Activated T-helper 17 cell treated with anti-CD3 and anti-CD28 coated beads, Interleukin-2, amount 50 U/mL, for 72 hours (primary cell): ENCODE data around the gene ABCA3. TPM values are rescaled to one million over a fixed set of nuclear protein-coding genes. Genes with fewer than 3 reads are reported as not detected.

Experiments
- ATAC-seq: fragments of 150-1000 bp; cut with Tn5 transposase; replicated peaks from 2 replicates; pipeline ENCODE4 v1.10.0; 2021; ENCODE audit warnings: mild to moderate bottlenecking, moderate library complexity
- H3K27ac Mint-ChIP-seq: one replicate; pipeline ENCODE4 v1.8.0; 2022; ENCODE audit warnings: mixed read lengths
- H3K27me3 Mint-ChIP-seq: one replicate; pipeline ENCODE4 v1.8.0; 2022; ENCODE audit warnings: mixed read lengths
- H3K36me3 Mint-ChIP-seq: one replicate; pipeline ENCODE4 v1.8.0; 2022; ENCODE audit warnings: low read depth, mild to moderate bottlenecking, mixed read lengths
- H3K4me1 Mint-ChIP-seq: one replicate; pipeline ENCODE4 v1.8.0; 2022; ENCODE audit warnings: mixed read lengths
- H3K4me3 Mint-ChIP-seq: one replicate; pipeline ENCODE4 v1.8.0; 2022; ENCODE audit warnings: mild to moderate bottlenecking, mixed read lengths
- H3K9me3 Mint-ChIP-seq: one replicate; pipeline ENCODE4 v1.8.0; 2022; ENCODE audit warnings: mixed read lengths
- total RNA-seq, 2 donors: library from RNA; stranded (reverse); gene quantifications; one replicate each; pipeline ENCODE4 v1.2.3, GENCODE V29; 2022

Gene ABCA3
- total RNA-seq, 2 donors from 2014 or later, result 4.7 to 5.2 TPM

- no peak for ATAC-seq
- H3K4me3 Mint-ChIP-seq, result no peak overlapping the region
- H3K4me1 Mint-ChIP-seq, result no peaks in the 10 kb centered on the region
- H3K9me3 Mint-ChIP-seq, result no peaks in the 10 kb centered on the region
- H3K27ac Mint-ChIP-seq, result no peak overlapping the region
- H3K36me3 Mint-ChIP-seq, result no peaks in the 10 kb centered on the region
- H3K27me3 Mint-ChIP-seq, result no peaks in the 10 kb centered on the region
These were observed 32.2 kb downstream of the ABCA3 start for GRCh38 chr16:2308089-2308962.

- no peak overlapping the region for H3K4me3 Mint-ChIP-seq
- H3K36me3 Mint-ChIP-seq, result no peaks in the 10 kb centered on the region
- ATAC-seq, result no peak
- no peaks in the 10 kb centered on the region for H3K9me3 Mint-ChIP-seq
- H3K27me3 Mint-ChIP-seq, result no peaks in the 10 kb centered on the region
- no peaks in the 10 kb centered on the region for H3K4me1 Mint-ChIP-seq
- H3K27ac Mint-ChIP-seq, result no peak overlapping the region
These were observed 40.7 kb downstream of the ABCA3 start for GRCh38 chr16:2299915-2300192.

- H3K27ac Mint-ChIP-seq, result no peak overlapping the region
- H3K27me3 Mint-ChIP-seq, result no peaks in the 10 kb centered on the region
- H3K36me3 Mint-ChIP-seq, result no peaks in the 10 kb centered on the region
- ATAC-seq, result no peak
- H3K9me3 Mint-ChIP-seq, result no peaks in the 10 kb centered on the region
- H3K4me1 Mint-ChIP-seq, result no peaks in the 10 kb centered on the region
- no peak overlapping the region for H3K4me3 Mint-ChIP-seq
These were observed 41.2 kb downstream of the ABCA3 start for GRCh38 chr16:2299121-2299914.

- H3K27ac Mint-ChIP-seq, result no peak overlapping the region
These were observed 41.9 kb downstream of the ABCA3 start for GRCh38 chr16:2298621-2299020.

GRCh38 chr16:2297506-2297860 lies 43.0 kb downstream of the ABCA3 start:
- Mint-ChIP-seq H3K4me1 (no peaks in the 10 kb centered on the region), H3K27ac (no peak overlapping the region), H3K4me3 (no peak overlapping the region), H3K36me3 (no peaks in the 10 kb centered on the region), H3K9me3 (no peaks in the 10 kb centered on the region), H3K27me3 (no peaks in the 10 kb centered on the region)
- ATAC-seq, result no peak

More at GRCh38 chr16:2298621-2299020, 41.9 kb downstream of the ABCA3 start:
- Mint-ChIP-seq H3K4me1 (no peaks in the 10 kb centered on the region), H3K4me3 (no peak overlapping the region), H3K27me3 (no peaks in the 10 kb centered on the region), H3K9me3 (no peaks in the 10 kb centered on the region), H3K36me3 (no peaks in the 10 kb centered on the region)
- no peak for ATAC-seq

GRCh38 chr16:2296661-2297505 lies 43.6 kb downstream of the ABCA3 start:
- no peaks in the 10 kb centered on the region for H3K9me3 Mint-ChIP-seq
- H3K4me1 Mint-ChIP-seq, result no peaks in the 10 kb centered on the region
- no peak overlapping the region for H3K4me3 Mint-ChIP-seq
- no peaks in the 10 kb centered on the region for H3K36me3 Mint-ChIP-seq
- peak; percentile 62 for ATAC-seq
- no peaks in the 10 kb centered on the region for H3K27me3 Mint-ChIP-seq
- no peak overlapping the region for H3K27ac Mint-ChIP-seq

- Mint-ChIP-seq H3K27ac (no peak overlapping the region), H3K27me3 (no peaks in the 10 kb centered on the region), H3K4me1 (no peaks in the 10 kb centered on the region), H3K4me3 (no peak overlapping the region), H3K9me3 (no peaks in the 10 kb centered on the region), H3K36me3 (no peaks in the 10 kb centered on the region)
- no peak for ATAC-seq
These were observed 45.3 kb downstream of the ABCA3 start for GRCh38 chr16:2295056-2295798.

GRCh38 chr16:2292221-2292620 lies 48.3 kb downstream of the ABCA3 start:
- no peaks in the 10 kb centered on the region for H3K36me3 Mint-ChIP-seq
- no peak overlapping the region for H3K4me3 Mint-ChIP-seq
- ATAC-seq, result no peak
- no peaks in the 10 kb centered on the region for H3K9me3 Mint-ChIP-seq
- no peak overlapping the region for H3K27ac Mint-ChIP-seq
- no peaks in the 10 kb centered on the region for H3K27me3 Mint-ChIP-seq
- H3K4me1 Mint-ChIP-seq, result no peaks in the 10 kb centered on the region

- H3K27me3 Mint-ChIP-seq, result no peaks in the 10 kb centered on the region
- H3K4me3 Mint-ChIP-seq, result no peak overlapping the region
- no peaks in the 10 kb centered on the region for H3K36me3 Mint-ChIP-seq
- no peaks in the 10 kb centered on the region for H3K4me1 Mint-ChIP-seq
- no peak overlapping the region for H3K27ac Mint-ChIP-seq
- no peaks in the 10 kb centered on the region for H3K9me3 Mint-ChIP-seq
- no peak for ATAC-seq
These were observed 51.2 kb downstream of the ABCA3 start for GRCh38 chr16:2289282-2289681.

- no peaks in the 10 kb centered on the region for H3K36me3 Mint-ChIP-seq
- no peak for ATAC-seq
- no peaks in the 10 kb centered on the region for H3K27me3 Mint-ChIP-seq
- H3K4me3 Mint-ChIP-seq, result no peak overlapping the region
- no peak overlapping the region for H3K27ac Mint-ChIP-seq
- no peaks in the 10 kb centered on the region for H3K4me1 Mint-ChIP-seq
- no peaks in the 10 kb centered on the region for H3K9me3 Mint-ChIP-seq
These were observed 51.8 kb downstream of the ABCA3 start for GRCh38 chr16:2288726-2289125.

- Mint-ChIP-seq H3K36me3 (no peaks in the 10 kb centered on the region), H3K4me1 (no peaks in the 10 kb centered on the region), H3K27ac (no peak overlapping the region), H3K9me3 (no peaks in the 10 kb centered on the region), H3K27me3 (no peaks in the 10 kb centered on the region), H3K4me3 (no peak overlapping the region)
- ATAC-seq, result no peak
These were observed 52.5 kb downstream of the ABCA3 start for GRCh38 chr16:2287916-2288547.

GRCh38 chr16:2286550-2286949 lies 54.0 kb downstream of the ABCA3 start:
- Mint-ChIP-seq H3K27ac (no peak overlapping the region), H3K36me3 (no peaks in the 10 kb centered on the region), H3K9me3 (no peaks in the 10 kb centered on the region), H3K4me3 (no peak overlapping the region), H3K27me3 (no peaks in the 10 kb centered on the region), H3K4me1 (no peaks in the 10 kb centered on the region)
- no peak for ATAC-seq

GRCh38 chr16:2285731-2286191 lies 54.8 kb downstream of the ABCA3 start:
- Mint-ChIP-seq H3K27ac (no peak overlapping the region), H3K27me3 (no peaks in the 10 kb centered on the region), H3K4me1 (no peaks in the 10 kb centered on the region), H3K4me3 (no peak overlapping the region), H3K9me3 (no peaks in the 10 kb centered on the region), H3K36me3 (no peaks in the 10 kb centered on the region)
- ATAC-seq, result no peak
